Measurements from ENCODE around the gene PARD3.
"Not testable (repeated sequence)": the region's sequence is repeated elsewhere in the genome, so short reads cannot be mapped to it uniquely, and the experiment has no call there.

Gene PARD3

GRCh38 chr10:34479520-34480179 is 335.4 kb downstream of the PARD3 start:
- no peak for DNase-seq

- DNase-seq = no peak
These were observed 337.8 kb downstream of the PARD3 start for GRCh38 chr10:34477249-34477648.

DNA sequence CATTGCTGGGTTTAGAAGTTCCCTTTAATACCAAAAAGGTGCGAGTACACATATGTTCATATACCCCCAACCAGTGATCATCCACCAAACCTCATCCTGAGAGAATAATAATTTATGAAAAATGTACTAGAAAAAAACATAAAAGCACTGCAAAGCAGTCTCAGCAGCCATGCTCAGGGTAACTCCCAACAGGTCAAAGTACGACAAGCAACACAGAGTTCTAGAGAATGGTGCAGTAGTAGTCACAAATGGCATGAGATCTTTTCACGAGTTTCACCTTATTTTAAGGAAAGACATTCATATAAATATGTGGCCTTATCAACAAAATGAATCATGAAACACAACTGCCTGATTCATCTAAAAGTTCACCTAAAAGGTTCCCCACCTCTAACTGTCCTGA is 338.5 kb downstream of the PARD3 start:
- no peak for DNase-seq

- DNase-seq = no peak
These were observed 339.3 kb downstream of the PARD3 start for GRCh38 chr10:34475786-34476185.

DNA sequence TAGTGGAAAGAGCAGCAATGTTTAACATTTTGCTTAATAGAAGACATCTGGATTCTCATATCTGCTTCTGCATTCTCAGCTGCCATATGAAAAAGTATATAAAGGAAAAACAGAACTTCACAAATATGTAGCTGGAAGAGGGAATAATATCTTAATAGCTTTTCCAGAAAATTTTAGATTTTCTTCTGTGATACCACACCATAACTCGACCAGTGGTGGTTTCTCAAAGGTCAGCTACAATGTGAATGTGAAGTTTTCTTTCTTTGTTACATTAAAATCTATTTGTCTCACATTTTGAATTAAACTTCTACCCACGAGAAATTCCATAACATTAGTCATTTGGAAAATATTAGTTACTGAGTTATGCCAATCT is 339.8 kb downstream of the PARD3 start:
- DNase-seq = peak; percentile 15

DNA sequence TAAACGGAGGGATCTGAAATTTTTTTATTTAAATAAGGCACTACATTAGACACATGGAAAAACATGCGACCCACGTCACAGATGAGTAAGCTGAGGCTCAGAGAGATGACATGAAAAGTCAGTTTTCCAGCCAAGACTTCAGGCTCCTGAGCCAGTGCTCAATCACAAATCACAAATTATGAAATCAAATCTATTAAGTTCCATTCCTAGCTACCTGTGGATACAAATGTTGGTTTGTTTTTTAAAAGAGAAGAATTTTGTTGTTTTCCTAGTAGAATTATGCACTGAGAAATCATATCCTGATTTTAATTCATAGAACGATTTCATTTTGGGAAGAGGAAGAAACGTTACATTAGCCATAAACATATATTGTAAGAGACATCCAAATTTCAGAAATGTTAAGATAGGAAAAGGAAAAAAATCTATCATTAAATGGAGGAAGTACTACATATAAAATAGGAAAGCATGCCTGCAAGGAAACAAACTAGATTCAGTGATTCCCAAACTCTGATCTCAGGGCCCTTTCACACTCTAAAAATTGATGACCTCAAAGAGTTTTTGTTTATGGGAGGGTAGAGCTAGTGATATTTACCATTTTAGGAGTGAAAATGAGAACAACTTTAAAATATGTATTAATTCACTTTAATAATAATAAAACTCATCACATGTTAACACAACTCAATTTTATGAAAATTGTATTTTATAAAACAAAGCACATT is 340.4 kb downstream of the PARD3 start:
- no peak for DNase-seq

GRCh38 chr10:34474009-34474376 is 341.1 kb downstream of the PARD3 start:
- DNase-seq = peak; percentile 69

- no peak for DNase-seq
These were observed 341.7 kb downstream of the PARD3 start for GRCh38 chr10:34473174-34474008.

DNA sequence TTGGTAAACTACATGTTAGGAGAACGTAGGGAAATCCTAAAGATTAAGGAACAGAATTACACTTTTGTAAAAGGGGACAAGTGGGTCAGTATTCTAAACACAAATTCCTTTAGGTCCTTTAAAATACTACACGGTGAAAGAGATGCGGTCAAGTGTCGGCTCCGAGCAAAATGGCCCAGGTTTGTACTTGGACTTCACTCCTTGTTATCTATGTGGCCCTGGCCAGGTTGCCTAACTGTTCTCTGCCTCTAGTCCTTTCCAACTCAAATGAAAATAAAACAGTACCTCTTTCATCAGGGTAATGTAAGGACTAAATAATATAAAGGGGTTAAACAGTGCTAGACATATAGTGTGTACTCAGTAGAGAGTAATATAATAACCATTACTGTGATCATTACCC is 344.8 kb downstream of the PARD3 start:
- no peak for DNase-seq

- no peak for DNase-seq
These were observed 345.6 kb downstream of the PARD3 start for GRCh38 chr10:34469446-34469845.

GRCh38 chr10:34467902-34468301 is 347.2 kb downstream of the PARD3 start:
- DNase-seq = no peak

- DNase-seq = no peak
These were observed 347.7 kb downstream of the PARD3 start for GRCh38 chr10:34467364-34467763.

GRCh38 chr10:34465678-34466077 is 349.4 kb downstream of the PARD3 start:
- DNase-seq = no peak

- DNase-seq = no peak
These were observed 350.5 kb downstream of the PARD3 start for GRCh38 chr10:34464591-34464990.

GRCh38 chr10:34464000-34464399 is 351.1 kb downstream of the PARD3 start:
- DNase-seq = no peak

GRCh38 chr10:34462993-34463392 is 352.1 kb downstream of the PARD3 start:
- no peak for DNase-seq

GRCh38 chr10:34462056-34462455 is 353.0 kb downstream of the PARD3 start:
- DNase-seq = no peak

- DNase-seq = no peak
These were observed 360.4 kb downstream of the PARD3 start for GRCh38 chr10:34454590-34455261.

DNA sequence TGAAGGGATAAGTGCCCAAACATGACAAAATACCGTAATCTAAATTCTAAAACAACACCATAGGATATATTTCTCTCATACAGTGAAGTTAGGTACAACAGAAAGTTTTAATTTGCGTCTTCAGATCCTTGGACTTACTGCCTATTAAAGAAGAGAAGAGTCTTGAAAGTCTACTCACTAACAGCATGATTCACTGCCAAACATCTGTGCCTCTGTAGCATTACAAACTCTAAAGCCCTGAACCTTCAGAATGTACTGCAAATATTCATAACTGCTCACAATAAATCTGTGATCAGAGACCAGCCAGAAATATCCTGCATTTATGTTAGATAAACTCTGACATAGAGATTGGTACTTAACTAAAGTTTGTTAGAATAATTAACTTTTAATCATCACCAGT is 365.3 kb downstream of the PARD3 start:
- DNase-seq = no peak

GRCh38 chr10:34446049-34446448 is 369.0 kb downstream of the PARD3 start:
- no peak for DNase-seq

- no peak for DNase-seq
These were observed 370.6 kb downstream of the PARD3 start for GRCh38 chr10:34444223-34445183.

DNA sequence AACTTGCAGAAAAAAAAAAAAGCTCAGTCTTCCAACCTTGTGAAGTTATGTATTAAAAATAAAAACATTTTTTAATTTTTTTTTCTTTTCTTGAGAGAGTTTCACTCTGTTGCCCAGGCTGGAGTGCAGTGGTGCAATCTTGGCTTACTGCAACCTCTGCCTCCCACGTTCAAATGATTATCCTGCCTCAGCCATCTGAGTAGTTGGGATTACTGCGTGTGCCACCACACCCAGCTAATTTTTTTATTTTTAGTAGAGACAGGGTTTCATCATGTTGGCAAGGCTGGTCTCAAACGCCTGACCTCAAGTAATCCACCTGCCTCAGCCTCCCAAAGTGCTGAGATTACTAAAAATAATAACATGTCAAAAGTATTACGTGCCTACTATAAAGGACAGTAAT is 375.7 kb downstream of the PARD3 start:
- DNase-seq = not testable (repeated sequence)
